Stimulated activated CD4-positive, alpha-beta T cell treated with anti-CD3 and anti-CD28 coated beads, Interleukin-12 subunit alpha, Interleukin-12 subunit beta, amount 100 ng/mL, for 4 hours (primary cell): ENCODE measurements around the gene OR4D2.
"Not testable (repeated sequence)": the region's sequence is repeated elsewhere in the genome, so short reads cannot be mapped to it uniquely, and the experiment has no call there.

Experiments
- DNase-seq: peaks from one replicate; pipeline ENCODE4 v3.0.0-alpha.2; 2020

Gene OR4D2

GRCh38 chr17:58166682-58167081 is at the start of gene OR4D2:
Gene OR4D2, plus strand, starts transcription at chr17:58166982. Its CDS starts 2,674 bp downstream, at chr17:58169656.
- no peak for DNase-seq

GRCh38 chr17:58117382-58117781 is 49.4 kb upstream of the OR4D2 start:
- no peak for DNase-seq

- no peak for DNase-seq
Observed at GRCh38 chr17:58119491-58119890, 47.3 kb upstream of the OR4D2 start.

- peak; percentile 25 for DNase-seq
Observed at GRCh38 chr17:58120195-58120822, 46.5 kb upstream of the OR4D2 start.

- DNase-seq, result no peak
Observed at GRCh38 chr17:58121925-58122324, 44.9 kb upstream of the OR4D2 start.

GRCh38 chr17:58127846-58128245 is 38.9 kb upstream of the OR4D2 start:
- no peak for DNase-seq

- DNase-seq, result not testable (repeated sequence)
Observed at GRCh38 chr17:58132697-58133096, 34.1 kb upstream of the OR4D2 start.

GRCh38 chr17:58136669-58137279 is 30.0 kb upstream of the OR4D2 start:
- no peak for DNase-seq

GRCh38 chr17:58141505-58141904 is 25.3 kb upstream of the OR4D2 start:
- DNase-seq, result no peak

GRCh38 chr17:58143335-58143734 is 23.4 kb upstream of the OR4D2 start:
- not testable (repeated sequence) for DNase-seq

- DNase-seq, result no peak
Observed at GRCh38 chr17:58144801-58145200, 22.0 kb upstream of the OR4D2 start.

GRCh38 chr17:58147930-58148434 is 18.8 kb upstream of the OR4D2 start, which contains the start of gene OR4D1:
Gene OR4D1, plus strand, starts transcription at chr17:58148384. Its CDS starts 6,770 bp downstream, at chr17:58155154.
- DNase-seq, result no peak

- no peak for DNase-seq
Observed at GRCh38 chr17:58148609-58149008, 18.2 kb upstream of the OR4D2 start.

GRCh38 chr17:58150394-58150793 is 16.4 kb upstream of the OR4D2 start:
- DNase-seq, result no peak

- DNase-seq, result no peak
Observed at GRCh38 chr17:58153046-58153445, 13.7 kb upstream of the OR4D2 start.

GRCh38 chr17:58153671-58154070 is 13.1 kb upstream of the OR4D2 start:
- no peak for DNase-seq

GRCh38 chr17:58156839-58157803 is 9.7 kb upstream of the OR4D2 start:
- DNase-seq, result peak; percentile 57

GRCh38 chr17:58158181-58158580 is 8.6 kb upstream of the OR4D2 start:
- DNase-seq, result no peak

- no peak for DNase-seq
Observed at GRCh38 chr17:58161566-58161965, 5.2 kb upstream of the OR4D2 start.

- no peak for DNase-seq
Observed at GRCh38 chr17:58165981-58166380, 801 bp upstream of the OR4D2 start.

GRCh38 chr17:58170622-58171021 is 3.8 kb downstream of the OR4D2 start:
- DNase-seq, result no peak

GRCh38 chr17:58172369-58173071 is 5.7 kb downstream of the OR4D2 start:
- DNase-seq, result no peak

- no peak for DNase-seq
Observed at GRCh38 chr17:58174871-58175270, 8.1 kb downstream of the OR4D2 start.
